Upper lobe of left lung (tissue), 6 donors: ENCODE results near the gene PARD3B. TPM values are rescaled to one million over a fixed set of nuclear protein-coding genes. Genes with fewer than 3 reads are reported as not detected.

ENCODE experiments used
- ATAC-seq, 2 donors: fragments of 200-7000 bp; cut with Tn5 transposase; one replicate each; pipeline ENCODE4 v1.9.1; 2022; ENCODE audit warnings: mild to moderate bottlenecking in 2 of 2, moderate library complexity in 2 of 2; ENCODE audit not compliant: low FRiP score in 2 of 2
- DNase-seq, 2 donors: peaks; one replicate each; pipeline ENCODE4 v3.0.0-alpha.2; 2019 to 2020
- H3K27ac ChIP-seq, 4 donors: fragments of 200-600 bp; sonication (generic); one replicate each; pipeline ENCODE4 v1.5.1; 2016 to 2019
- H3K27me3 ChIP-seq, 4 donors: fragments of 200-600 bp; sonication (generic); one replicate each; pipeline ENCODE4 v1.5.1; 2017 to 2019
- H3K36me3 ChIP-seq, 4 donors: fragments of 200-600 bp; sonication (generic); one replicate each; pipeline ENCODE4 v1.5.1; 2016 to 2019
- H3K4me1 ChIP-seq, 4 donors: fragments of 200-600 bp; sonication (generic); one replicate each; pipeline ENCODE4 v1.5.1; 2018 to 2019
- H3K4me3 ChIP-seq, 4 donors: fragments of 200-600 bp; sonication (generic); one replicate each; pipeline ENCODE4 v1.5.1; 2017 to 2019; ENCODE audit warnings: mild to moderate bottlenecking in 2 of 4, moderate library complexity in 1 of 4
- H3K9me3 ChIP-seq, 4 donors: fragments of 200-600 bp; sonication (generic); one replicate each; pipeline ENCODE4 v1.5.1; 2018 to 2019
- CTCF ChIP-seq, 6 experiments: fragments of 450-650 bp in 4 of 6; fragments of 200-600 bp in 2 of 6; sonication (generic) in 2 of 6; IDR thresholded peaks; one replicate each; pipeline ENCODE4 v1.5.1; 2016 to 2019; ENCODE audit warnings: antibody characterized with exemption in 6 of 6
- EP300 ChIP-seq, 4 donors: sonication (generic); formaldehyde crosslinking; IDR thresholded peaks; one replicate each; pipeline ENCODE4 v1.5.1; 2017; ENCODE audit warnings: antibody characterized with exemption in 4 of 4, control low read depth in 2 of 4
- POLR2A ChIP-seq, 4 donors: fragments of 450-650 bp; IDR thresholded peaks; one replicate each; pipeline ENCODE4 v1.5.1; 2016 to 2017; ENCODE audit warnings: antibody characterized with exemption in 4 of 4, mild to moderate bottlenecking in 2 of 4
- POLR2AphosphoS5 ChIP-seq, 2 donors: sonication (generic); formaldehyde crosslinking; IDR thresholded peaks; one replicate each; pipeline ENCODE4 v1.5.1; 2017; ENCODE audit warnings: antibody characterized with exemption in 2 of 2
- WGBS, 2 donors: methylation state at CpG; one replicate each; pipeline ENCODE4 v1.1.5; 2017 to 2018; 5-methylcytosine and 5-hydroxymethylcytosine counted together
- total RNA-seq, 6 donors: library from RNA; depleted of rRNA in 4 of 6; stranded (reverse); fragments of >200 nt in 4 of 6; gene quantifications; one replicate each; pipeline versions ENCODE4 v1.1.0 to v1.2.1, GENCODE V29; 2016 to 2021
- donor health status: DM: no; HTN: no; CAD: no; lungs with moderate emphysema.
- donor health status: DM: no; HTN: yes; CAD: no; lungs with severe emphysema.

The PARD3B gene
- total RNA-seq, 6 donors from 2014 or later: 17.8 to 44.9 (median 24.2) TPM

DNA sequence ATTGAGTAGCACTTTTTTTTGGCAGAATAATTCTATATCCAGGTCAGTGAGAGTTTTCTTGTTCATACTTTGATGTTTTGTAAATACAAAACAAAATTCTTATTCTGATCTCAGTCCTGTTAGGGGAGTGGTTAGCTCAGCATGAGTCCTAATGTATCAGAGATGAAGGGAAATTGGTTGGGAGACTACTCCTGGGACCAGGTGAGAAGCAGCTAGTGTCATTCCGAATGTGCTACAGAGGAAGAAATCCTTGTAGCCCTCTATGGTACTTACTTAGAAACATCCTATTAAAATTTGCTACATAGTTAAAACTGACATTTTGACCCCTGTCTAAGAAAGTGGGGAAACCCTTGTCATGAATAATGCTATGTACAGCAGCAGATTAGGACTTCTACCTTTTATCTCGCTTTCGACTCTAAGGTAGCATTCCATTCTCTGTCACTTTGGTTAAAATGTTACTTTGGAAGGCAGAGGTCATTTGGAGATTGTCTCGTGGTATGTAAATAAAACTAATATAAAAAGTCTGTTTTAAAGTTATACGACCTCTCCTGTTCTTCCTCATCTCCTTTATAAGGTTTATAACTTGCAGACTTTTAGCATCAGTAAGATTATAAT, 65.8 kb downstream of the PARD3B start:
- Histone ChIP-seq H3K27ac (no peak overlapping the region), H3K27me3 (no peaks in the 10 kb centered on the region), H3K4me3 (no peak overlapping the region), H3K36me3 (no peaks in the 10 kb centered on the region), H3K4me1 (peaks cover 0 to 5% (median 2%) of the 10 kb centered on the region in 4 donors), H3K9me3 (no peaks in the 10 kb centered on the region)
- no peak for DNase-seq
- TF ChIP-seq POLR2AphosphoS5 (IDR thresholded peaks at IDR 0.05) (no peak), EP300 (IDR thresholded peaks at IDR 0.05) (no peak), POLR2A (IDR thresholded peaks at IDR 0.05) (no peak), CTCF (IDR thresholded peaks at IDR 0.05) (no peak)
- 68 to 82% methylated on average over 5 of the region's 5 CpGs for WGBS, 2 donors
- ATAC-seq: no peak

- Histone ChIP-seq H3K36me3 (no peaks in the 10 kb centered on the region), H3K4me1 (peaks cover 0 to 5% (median 2%) of the 10 kb centered on the region in 4 donors), H3K4me3 (no peak overlapping the region), H3K9me3 (no peaks in the 10 kb centered on the region), H3K27ac (no peak overlapping the region), H3K27me3 (no peaks in the 10 kb centered on the region)
- ATAC-seq: no peak
- TF ChIP-seq CTCF (IDR thresholded peaks at IDR 0.05) (no peak), POLR2A (IDR thresholded peaks at IDR 0.05) (no peak), POLR2AphosphoS5 (IDR thresholded peaks at IDR 0.05) (no peak), EP300 (IDR thresholded peaks at IDR 0.05) (no peak)
- WGBS, 2 donors: 96 to 99% methylated on average over 2 of the region's 2 CpGs
- DNase-seq: no peak
Observed at GRCh38 chr2:204611764-204612163, 66.5 kb downstream of the PARD3B start.

- no peak for DNase-seq
- Histone ChIP-seq H3K27ac (no peak overlapping the region), H3K4me3 (no peak overlapping the region), H3K36me3 (no peaks in the 10 kb centered on the region), H3K27me3 (no peaks in the 10 kb centered on the region), H3K9me3 (no peaks in the 10 kb centered on the region), H3K4me1 (no peaks in the 10 kb centered on the region)
- 92 to 95% methylated on average over 1 of the region's 1 CpG for WGBS, 2 donors
- no peak for TF ChIP-seq CTCF (IDR thresholded peaks at IDR 0.05)
- no peak for TF ChIP-seq POLR2A (IDR thresholded peaks at IDR 0.05)
- no peak for TF ChIP-seq POLR2AphosphoS5 (IDR thresholded peaks at IDR 0.05)
- no peak for TF ChIP-seq EP300 (IDR thresholded peaks at IDR 0.05)
- ATAC-seq: no peak
Observed at GRCh38 chr2:204613635-204614034, 68.4 kb downstream of the PARD3B start.

DNA sequence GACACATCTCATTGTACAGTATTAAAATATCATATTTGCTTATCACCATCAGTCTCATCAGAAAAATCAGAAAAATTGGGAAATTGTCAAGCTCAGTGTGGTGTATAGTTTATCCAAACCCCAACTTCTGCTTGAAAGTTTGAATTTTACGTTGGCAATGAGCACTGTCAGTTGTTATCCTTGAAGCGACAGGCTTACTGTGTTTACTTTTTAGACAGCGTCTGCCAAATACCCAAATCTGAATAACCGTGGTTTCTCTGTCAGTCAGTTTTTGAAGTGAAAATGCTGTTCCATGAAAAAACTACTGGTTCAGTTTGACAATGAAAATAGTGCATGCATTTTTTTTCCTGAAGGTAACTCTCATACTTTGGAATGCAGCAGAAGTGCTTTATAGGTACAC, 70.2 kb downstream of the PARD3B start:
- TF ChIP-seq CTCF (IDR thresholded peaks at IDR 0.05) (no peak), POLR2A (IDR thresholded peaks at IDR 0.05) (no peak), POLR2AphosphoS5 (IDR thresholded peaks at IDR 0.05) (no peak), EP300 (IDR thresholded peaks at IDR 0.05) (no peak)
- H3K4me3 ChIP-seq: no peak overlapping the region
- no peak overlapping the region for H3K27ac ChIP-seq
- no peaks in the 10 kb centered on the region for H3K9me3 ChIP-seq
- no peaks in the 10 kb centered on the region for H3K36me3 ChIP-seq
- no peaks in the 10 kb centered on the region for H3K27me3 ChIP-seq
- no peaks in the 10 kb centered on the region for H3K4me1 ChIP-seq
- ATAC-seq: no peak
- 74 to 76% methylated on average over 4 of the region's 4 CpGs for WGBS, 2 donors
- DNase-seq: no peak

GRCh38 chr2:204625135-204625534, 79.9 kb downstream of the PARD3B start:
- H3K4me1 ChIP-seq: no peaks in the 10 kb centered on the region
- WGBS, 2 donors: 69 to 96% methylated on average over 2 of the region's 2 CpGs
- no peak for ATAC-seq
- no peaks in the 10 kb centered on the region for H3K36me3 ChIP-seq
- H3K27ac ChIP-seq: no peak overlapping the region
- no peak for DNase-seq
- TF ChIP-seq POLR2A (IDR thresholded peaks at IDR 0.05) (no peak), POLR2AphosphoS5 (IDR thresholded peaks at IDR 0.05) (no peak), CTCF (IDR thresholded peaks at IDR 0.05) (no peak), EP300 (IDR thresholded peaks at IDR 0.05) (no peak)
- no peaks in the 10 kb centered on the region for H3K9me3 ChIP-seq
- H3K4me3 ChIP-seq: no peak overlapping the region
- no peaks in the 10 kb centered on the region for H3K27me3 ChIP-seq
